GM21737 (cell line): ENCODE measurements around the gene HDHD2.

Experiments
- ATAC-seq: cut with Tn5 transposase; IDR thresholded peaks from one replicate; pipeline ENCODE4 v1.9.1; 2021; ENCODE audit warnings: mild to moderate bottlenecking, moderate library complexity; ENCODE audit not compliant: unreplicated experiment

The HDHD2 gene

DNA sequence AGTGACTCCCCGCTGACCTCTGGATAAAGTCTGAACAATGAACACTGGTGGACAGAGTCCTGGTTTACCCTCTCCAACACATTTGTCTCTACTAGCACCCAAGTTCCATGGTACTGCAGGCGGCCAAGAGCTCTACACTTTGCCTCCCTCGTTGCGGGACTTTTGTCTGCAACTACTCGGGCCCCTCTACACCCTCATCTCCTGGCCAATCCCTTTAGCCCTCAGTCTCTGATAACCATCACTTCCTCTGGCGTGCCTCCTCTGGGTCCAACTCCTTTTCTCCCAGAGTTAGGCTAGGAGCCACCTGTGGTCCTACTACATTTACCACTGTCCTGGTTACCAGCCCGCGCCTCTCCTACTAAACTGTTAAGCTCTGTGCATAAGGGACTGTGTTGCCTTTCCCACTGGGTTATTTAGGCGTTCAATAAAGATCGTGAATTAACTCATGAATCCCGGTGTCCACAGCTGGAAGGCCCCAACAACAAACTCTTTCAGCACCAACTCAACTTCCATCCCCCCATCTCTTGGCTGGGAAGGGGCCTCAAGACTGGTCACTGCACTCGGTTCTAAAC, 757 bp downstream of the HDHD2 start:
- ATAC-seq: no peak

DNA sequence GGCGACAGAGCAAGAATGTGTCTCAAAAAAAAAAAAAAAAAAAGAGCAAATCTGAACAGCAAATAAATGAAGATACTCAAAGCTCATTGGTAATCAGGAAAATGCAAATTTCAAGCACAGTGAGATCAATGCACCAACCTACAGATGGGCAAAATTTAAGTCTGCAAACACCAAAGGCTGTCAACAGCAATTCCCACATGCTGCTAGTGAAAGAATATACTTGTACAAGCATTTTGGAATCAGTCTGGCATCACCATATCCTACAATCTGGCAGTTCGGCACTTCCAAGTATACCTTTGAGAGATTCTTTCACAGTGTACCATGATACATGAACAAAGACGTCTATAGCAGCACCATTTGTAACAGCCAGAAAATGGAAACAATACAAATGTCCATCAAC, 4.1 kb downstream of the HDHD2 start:
- ATAC-seq: no peak

DNA sequence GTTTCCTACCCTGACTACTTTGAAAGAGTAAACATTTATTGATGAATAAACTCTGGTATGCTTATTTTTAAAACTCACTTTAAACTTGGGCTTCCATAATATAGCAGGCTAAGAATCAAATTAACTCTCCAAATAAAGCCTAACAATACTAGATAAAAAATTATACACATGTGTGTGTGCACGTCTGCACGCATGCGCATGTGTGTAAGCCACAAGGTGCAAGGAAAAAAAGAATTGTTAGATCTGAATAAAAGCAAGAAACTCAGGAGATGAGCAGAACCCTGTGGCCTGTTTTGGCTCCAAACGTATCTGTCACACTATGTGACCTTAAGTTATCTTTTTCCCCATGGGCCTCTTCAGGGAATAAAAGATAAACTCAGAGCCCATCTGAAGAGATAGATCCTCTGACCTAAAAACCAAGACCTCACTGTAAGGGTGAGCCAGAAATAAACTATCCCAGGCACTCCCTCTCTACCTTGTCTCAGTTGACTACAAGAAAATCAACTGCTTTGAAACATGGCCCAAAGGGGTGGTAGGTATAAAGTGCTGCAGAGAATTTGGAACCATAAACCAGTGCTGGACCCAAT, 6.3 kb downstream of the HDHD2 start:
- no peak for ATAC-seq

DNA sequence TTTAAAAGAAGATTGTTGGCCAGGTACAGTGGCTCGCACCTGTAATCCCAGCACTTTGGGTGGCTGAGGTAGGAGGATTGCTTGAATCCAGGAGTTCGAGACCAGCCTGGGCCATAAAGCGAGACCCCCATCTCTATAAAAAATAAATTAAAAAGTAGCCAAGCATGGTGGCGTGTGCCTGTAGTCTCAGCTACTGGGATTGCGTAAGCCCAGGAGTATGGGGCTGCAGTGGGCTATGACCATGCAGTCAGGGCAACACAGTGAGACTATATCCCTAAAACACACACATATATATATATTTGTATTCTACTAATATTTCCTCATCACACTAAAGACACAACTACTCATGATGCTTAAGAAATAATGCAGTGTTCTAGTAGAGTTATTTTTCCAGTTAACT, 7.1 kb downstream of the HDHD2 start:
- ATAC-seq: no peak

DNA sequence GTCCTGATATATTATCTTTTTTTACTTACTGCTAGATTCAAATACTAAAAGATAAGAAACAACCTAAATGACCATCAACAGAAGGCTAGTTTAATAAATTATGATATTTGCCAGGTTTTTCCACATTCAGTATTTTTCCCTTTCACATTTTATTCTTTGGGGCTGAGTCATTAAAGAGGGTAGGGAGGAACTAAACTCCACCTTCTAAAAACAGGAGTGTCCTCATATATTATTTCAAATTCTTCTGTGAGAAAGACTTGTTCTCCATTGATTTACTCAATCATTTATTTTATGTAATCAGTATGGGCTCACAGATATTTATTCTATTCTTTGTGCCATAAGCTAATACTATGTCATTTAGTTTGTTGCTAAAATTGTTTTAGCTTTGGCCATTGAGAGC, 9.0 kb downstream of the HDHD2 start:
- ATAC-seq: no peak

DNA sequence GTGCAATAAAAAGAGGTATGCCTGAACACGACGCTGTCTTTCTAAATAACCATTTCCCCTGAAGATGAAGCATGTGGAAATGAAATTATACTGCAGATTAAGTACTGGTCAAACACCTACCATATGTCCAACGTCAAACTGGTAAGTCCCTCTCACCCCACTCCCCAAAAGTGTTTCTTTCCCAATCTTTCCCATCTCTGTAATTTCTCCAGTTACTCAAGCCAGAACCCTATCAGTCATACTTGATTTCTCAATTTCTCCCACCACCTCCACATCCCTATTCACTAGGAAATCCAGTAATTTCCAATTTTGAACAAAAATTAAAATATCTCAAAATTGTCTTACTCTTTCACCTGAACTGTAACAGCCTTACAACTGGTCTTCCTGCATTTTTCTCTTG, 29.2 kb downstream of the HDHD2 start:
- no peak for ATAC-seq

DNA sequence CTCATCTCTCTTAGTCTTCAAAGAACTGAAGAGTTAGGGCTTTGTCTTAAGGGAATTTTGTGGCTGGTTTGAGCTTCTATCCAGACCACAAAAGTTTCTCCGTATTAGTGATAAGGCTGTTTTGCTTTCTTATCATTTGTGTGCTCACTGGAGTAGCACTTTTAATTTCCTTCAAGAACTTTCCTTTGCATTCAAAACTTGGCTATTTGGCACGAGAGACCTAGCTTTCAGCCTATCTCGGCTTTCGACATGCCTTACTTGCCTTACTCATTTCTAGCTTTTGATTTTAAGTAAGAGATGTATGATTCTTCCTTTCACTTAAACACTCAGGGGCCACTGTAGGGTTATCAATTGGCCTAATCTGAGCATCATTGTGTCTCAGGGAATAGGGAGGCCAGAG, 29.9 kb downstream of the HDHD2 start:
- ATAC-seq: peak; percentile 90

DNA sequence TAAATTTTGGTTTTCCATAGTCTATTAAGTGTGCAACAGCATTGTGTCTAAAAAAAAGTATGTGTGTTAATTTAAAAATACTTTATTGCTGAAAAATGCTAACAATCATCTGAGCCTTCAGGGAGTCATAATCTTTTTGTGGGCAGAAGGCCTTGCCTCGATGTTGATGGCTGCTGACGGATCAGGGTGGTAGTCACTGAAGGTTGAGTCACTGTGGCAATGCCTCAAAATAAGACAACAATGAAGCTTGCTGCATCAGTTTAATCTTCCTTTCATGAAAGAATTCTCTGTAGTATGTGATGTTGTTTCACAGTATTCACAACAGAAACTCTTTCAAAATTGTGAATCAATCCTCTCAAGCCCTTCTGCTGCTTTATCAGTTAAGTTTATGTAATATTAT, 31.3 kb downstream of the HDHD2 start:
- ATAC-seq: no peak

DNA sequence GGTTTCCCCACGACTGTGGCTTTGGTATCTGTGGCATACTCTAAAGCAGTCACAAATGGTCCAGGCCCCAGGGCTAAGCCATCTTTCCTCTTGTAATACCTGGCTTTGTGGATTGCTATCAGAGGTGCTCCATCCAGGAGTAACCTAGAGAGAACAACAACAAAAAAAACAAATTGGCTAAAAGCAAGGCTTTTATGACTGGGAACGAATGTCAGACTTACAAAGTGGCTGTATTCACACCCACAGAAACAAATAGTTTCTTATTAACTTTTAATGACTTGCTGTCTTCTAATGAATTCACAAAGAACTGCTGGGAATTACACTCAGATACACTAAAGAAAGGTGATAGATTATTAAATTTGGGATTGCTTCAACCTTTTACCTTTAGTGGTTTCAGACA, 35.1 kb downstream of the HDHD2 start:
- no peak for ATAC-seq

DNA sequence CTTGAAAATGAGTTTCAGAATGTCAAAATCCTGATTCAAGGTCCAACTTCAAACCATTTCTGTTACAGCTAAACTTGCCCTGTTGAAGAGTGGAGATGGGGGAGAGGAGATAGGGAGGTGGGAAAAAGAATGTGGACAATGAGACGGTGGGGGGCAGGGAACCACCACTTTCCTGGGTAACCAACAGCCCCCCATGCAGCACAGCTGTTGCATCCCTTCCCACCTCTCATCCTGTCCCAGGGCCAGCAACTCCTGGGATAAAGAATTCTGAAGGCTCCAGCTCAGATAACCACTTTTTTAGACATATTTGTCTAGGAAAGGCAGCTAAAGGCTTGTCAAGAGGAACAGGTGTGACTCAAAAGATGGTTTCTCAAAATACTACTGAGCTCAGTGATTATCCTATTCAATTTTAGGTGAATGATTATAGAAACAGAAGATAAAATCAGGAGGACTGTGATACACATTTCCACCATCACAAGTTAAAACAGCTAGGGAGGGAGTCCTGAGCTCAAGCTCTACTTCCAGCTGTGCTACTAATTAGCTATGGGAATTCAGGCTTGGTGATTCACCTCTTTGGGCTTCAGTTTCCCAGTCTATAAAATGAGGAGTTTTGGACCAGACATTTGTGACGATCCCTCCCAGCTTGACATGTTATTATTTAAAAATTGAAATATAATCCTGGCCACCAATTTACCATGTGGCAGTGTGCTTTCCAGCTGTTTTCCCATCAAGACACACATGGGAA, 36.3 kb downstream of the HDHD2 start:
- no peak for ATAC-seq

DNA sequence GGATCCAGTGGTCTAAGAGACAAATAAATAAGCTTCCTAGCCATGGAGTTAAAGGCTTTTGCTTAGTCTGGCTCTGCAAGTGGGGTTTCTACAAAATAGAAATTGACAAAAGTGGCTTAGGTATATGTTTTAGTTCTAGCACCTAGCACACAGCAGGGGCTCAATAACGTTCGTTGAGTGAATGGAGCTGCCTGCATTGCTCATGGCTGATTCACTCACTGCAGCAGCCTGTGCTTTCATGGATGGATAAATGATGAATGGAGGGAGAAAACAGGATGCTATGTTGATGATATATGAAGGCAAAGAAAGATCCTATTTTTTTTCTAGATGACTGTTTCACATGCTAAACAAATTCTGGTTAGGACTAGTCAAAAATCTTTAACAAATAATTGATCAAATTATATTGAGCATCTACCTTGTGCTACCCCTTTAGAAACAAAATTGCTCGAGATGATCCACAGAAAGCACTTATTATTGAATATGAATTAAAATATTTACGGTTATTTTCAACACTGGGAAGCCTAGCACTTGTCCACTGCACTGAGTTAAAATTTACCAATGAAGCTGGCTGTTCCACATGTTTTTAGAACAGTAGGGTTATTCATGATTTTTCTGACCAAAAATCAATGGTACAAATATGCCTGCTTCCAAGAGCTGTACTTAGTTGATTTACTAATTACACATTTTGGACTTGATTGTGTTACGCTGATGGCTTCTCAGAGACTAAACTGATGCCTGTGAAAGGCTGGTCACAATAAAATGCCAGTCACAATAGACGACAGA, 39.6 kb downstream of the HDHD2 start:
- ATAC-seq: no peak

DNA sequence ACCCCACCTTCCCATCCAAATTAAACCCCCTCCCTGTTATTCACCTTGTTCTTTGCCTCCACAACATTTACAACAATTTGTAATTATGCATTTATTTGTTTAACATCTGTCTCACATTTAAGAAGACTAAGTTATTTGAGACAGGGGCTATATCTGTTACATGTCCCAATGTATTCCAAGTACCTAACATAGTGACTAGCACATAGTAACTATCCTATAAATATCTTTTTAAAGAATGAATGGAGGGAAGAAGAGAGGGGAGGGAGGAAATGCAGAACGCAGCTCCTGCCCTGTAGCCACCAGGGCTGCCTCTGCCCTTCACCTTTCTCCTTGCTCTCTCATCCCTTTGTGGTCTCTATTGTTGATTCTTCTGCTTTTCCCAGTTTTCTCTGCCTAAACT, 40.6 kb downstream of the HDHD2 start:
- ATAC-seq: no peak

DNA sequence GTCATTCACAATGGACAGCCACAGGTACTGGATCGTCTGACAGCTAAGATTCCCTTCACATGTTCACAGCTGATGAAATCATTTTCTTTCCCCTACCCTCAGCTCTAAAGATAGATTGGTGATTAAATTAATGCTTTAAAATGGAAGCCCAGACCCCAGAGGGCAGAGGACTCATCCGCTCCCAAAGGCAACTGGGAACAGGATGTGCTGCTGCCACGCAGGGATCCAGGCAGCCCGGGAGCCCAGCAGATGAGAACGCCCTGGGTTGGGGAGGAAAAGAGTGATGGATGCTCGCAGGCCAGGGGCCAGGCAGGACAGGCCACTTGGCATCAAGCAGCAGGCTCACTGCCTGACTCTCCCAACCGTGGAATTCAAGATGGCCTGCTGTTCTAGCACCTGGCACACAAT, 41.3 kb downstream of the HDHD2 start:
- no peak for ATAC-seq

DNA sequence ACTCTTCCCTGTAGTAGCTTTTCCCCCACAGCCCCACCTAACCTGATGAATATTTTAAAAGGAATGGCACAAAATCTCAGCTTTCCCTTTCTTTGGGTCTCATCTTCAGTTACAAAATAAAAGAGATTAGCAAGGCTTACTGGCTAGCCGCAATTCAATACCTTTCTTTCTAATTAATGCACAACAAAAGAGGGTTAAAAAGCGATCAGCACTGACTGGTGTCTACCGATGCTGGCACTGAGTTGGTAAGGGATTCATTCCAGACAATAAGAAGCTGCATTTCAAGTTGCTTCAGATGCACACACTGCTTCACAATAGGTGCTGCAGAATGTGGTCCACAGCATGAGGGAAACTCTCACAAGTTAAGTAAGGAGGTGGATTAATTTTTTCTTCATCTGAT, 41.9 kb downstream of the HDHD2 start:
- no peak for ATAC-seq

DNA sequence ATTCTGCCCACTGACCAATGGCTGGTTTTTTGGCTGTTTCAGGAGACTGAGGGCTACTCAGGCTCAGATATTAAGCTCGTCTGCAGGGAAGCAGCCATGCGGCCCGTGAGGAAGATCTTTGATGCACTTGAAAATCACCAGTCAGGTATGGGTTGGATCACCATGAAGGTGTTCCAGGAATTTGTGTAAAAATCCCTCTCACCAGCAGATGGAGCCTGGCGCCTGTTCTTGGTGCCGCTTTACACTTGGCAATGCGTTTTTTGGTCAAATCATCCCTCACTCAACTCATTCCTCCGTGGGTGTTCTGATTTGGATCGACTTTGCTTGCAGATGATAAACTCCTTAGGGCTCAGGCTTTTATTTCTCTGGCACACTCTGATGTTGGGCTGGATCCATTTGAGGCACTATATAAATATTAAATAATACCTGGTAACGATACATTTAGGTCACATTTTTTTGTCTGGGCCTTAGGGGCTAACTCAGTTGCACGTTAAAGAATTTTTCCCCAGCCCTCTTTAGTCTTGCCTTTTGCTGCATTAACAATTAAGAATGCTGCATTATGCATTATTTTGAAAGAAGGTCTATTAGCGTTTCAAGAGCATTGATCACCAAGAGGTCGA, 50.0 kb downstream of the HDHD2 start:
- no peak for ATAC-seq

DNA sequence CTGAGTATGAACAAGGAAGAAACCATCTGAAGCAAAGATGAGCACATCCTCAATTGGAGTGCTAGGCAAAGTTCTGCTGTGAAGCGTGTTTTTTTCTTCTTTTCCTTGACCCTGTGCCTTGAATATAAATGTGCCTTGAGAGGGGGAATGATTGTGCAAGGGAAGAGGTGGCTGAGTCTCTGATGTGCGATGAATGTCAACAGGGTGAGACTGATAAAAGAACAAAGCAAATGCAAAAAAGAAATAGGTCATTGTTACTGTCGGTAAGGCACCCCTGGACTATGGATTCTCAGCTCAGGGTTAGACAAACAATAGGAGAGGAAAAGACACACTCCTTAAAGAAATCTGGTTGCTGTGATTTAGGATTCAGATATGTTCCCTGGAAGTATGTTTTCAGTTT, 54.5 kb downstream of the HDHD2 start:
- no peak for ATAC-seq

DNA sequence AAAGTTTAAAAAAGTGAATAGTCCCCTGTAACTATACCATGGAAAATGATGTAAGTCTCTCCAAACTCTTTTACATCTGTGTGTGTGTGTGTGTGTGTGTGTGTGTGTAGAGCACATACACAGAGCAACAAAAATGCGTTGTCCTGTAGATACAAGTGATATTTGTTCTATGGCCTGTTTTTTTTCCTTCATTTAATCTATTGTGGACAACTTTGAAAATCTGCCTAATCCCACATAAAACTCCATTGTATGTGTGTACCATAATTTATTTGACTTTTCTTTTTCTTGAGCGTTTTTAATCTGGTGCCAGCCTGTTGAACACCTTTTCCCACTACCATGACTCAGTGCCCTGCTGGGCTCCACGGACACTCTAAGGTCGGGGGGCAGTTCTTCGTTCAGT, 62.6 kb downstream of the HDHD2 start:
- ATAC-seq: no peak

DNA sequence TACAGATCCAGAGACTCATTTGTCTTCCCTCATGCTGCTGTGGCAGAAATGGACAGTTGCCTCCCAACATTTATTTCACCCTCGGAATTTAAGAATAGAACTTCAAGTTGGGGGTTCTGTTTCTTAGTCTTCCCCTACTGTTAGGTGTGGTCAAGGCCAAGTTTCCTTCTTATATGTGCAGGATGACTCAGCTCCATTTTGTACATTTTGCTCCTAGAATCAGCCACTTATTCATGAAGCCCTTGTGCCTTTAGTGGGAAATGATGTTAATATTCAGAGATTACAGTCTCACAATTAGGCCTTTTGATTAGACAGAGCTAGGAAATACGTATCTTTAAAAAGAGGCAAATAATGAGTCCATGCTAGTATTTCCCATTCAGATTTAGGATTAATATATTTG, 68.7 kb downstream of the HDHD2 start:
- no peak for ATAC-seq

DNA sequence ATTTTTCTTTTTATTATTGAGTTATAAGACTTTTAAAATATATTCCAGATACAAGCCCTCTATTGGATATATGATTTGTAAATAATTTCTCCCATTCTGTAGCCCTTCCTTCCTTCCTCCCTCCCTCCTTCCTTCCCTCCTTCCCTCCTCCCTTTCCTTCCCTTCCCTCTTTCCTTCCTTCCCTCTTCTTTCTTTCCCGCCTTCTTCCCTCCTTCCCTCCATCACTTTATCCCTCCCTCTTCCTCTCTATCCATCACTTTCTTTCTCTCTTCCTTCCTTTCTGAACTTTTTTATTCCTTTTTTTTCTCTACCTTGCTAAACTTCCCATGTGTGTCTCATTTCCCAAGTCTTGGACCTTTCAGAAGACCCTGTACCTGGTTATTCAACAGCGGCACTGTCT, 69.4 kb downstream of the HDHD2 start:
- no peak for ATAC-seq

DNA sequence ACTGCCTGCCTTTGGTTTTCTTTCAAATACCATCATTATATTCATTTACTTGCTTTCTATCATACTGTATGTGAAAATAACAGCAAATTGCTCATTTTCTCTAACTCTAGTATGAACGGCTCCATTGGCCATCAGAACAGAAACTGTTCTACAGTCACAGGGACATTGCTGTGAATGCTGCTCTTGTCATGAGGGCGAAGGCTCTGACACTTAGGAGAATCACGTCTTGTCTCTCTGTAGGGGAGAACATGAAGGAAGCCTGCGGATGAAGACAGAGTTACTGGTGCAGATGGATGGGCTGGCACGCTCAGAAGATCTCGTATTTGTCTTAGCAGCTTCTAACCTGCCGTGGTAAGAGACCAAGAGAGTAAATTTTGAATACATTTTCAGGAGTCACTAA, 73.2 kb downstream of the HDHD2 start:
- no peak for ATAC-seq

DNA sequence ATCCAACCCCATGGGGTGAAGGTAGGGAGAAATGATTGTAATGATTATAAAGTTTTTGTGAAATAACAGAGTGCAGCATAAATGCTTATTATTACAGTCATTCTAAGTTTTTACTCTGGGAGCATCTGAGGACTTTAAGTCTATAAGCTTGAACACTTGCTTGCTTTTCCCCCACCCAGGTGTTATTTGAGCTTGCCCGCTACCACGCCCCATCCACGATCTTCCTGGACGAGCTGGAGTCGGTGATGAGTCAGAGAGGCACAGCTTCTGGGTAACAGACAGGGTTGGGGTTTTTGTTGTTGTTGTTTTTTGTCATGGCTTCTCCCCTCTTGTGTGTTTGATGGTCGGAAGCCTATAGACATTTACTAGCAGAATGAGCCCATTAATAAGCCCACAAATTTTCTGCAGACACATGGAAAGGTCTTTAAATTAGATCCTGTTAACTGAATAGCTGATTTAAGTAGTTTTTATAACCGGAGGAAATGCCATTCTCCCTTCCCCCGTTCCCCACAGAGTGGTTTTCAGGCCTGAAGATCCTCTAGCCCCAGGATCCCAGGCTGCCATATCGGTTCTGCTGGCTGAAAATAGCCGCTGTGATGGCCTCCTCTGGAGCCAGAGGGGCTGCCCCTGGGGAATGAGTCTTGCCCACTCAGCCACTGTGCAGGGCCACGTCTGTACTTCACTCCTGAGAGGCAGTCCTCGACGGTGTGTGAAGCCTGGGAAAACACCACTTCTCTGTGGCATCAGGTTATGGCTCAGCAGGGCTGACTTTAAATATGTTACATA, 75.0 kb downstream of the HDHD2 start:
- ATAC-seq: no peak
